HG03432 (cell line): ENCODE measurements around the gene NOL4L.

Experiments used
- ATAC-seq: cut with Tn5 transposase; IDR thresholded peaks from one replicate; pipeline ENCODE4 v1.9.1; 2021; ENCODE audit warnings: mild to moderate bottlenecking, moderate library complexity; ENCODE audit not compliant: unreplicated experiment

The NOL4L gene

DNA sequence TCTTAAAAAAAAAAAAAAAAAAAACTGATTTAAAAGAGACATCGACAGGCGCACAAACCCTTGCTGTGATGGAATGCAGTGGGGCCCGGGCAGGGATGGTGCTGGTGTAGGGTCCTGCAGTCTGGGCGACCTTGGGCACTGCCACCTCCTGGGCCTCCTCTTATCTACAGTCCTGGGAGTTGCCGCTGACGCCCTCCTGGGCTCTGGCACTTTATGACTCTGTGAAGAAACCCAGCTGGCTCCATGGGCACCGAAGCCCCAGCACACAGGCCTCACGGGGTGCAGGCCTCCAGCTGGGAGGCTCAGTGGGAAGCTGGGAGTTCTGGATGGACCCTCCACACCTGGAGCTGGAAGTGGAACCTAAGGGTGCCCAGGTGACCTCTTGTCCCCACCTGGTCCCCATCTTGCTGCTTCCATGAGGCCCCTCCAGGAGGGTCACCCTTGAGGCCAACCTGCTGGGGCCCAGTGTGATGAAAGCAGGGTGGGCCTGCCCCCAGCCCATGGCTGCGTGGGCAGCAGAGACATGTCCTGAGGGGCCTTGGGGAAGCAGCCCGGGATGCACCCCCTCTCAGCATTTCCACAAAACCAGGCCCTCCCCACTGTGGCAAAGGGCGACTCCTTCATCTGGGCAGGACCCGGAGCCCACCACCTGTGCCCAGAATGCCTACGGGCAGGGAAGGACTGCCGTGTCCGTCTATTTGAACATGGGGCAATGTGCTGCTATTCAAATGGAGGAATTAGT is 122.1 kb downstream of the NOL4L start:
- no peak for ATAC-seq

DNA sequence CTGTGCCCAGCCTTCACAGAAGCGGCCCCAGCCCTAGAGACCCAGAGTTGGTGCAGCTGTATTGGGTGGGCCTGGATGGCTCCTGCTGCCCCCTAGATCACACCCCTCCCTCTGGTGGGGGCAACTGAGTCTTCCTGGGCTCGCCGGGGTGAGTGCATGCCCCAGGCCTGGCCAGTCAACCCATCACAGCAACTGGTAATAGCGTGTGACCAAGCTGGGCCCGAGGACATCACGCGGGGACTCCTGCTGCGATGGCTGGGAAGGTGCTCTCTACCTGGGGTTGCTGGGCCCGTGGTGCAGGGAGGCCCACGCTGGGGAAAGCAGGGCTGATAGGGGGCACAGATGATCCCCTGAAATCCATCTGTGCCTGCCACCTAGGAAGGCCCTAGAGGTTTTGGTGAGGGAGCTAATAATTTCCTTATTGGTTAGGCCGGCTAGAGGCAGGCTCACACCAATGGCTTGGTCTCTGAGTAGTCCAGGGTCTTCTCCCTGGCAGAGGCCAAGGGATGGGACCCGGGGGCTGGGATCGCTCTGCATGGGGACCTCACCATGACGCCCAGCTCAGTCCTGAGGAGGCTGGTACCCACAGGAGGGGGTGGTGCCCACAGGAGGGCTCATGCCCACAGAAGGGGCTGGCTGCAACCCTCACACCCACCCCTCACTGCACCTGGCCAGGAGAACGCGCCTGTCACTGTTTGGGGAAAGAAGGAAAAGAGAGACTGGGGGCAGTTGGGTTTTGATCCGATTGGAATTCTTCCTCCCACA is 123.1 kb downstream of the NOL4L start:
- ATAC-seq = no peak

DNA sequence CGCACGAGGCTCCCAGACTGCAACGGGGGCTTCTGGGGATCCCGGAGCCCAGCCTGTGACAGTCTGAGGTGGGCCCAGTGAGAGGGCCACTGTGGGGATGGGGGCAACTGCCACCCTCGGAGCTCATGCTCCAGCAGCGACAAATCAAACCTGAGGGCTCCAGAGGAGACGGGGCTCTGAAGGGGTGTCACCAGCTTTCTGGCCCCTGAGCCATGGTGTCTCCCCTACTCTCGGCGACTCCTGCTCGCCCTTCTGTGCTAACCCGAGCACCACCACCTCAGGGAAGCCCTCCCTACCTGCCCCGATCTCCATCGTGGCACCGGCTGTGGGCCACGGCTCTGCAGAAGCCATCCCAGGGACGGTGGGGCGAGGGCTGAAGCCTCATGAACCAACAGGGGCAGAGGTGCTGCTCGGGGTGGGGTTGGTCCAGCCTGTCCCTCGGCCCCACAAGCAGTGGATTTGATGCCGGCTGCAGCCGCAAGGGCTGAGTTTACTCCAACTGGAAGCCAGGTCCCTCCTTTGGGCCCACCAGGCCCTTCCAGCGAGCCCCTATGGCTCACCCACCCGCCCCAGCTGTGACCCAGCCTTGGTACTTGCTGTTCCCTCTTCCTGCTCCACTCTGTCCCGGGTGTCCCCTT is 124.3 kb downstream of the NOL4L start:
- no peak for ATAC-seq

DNA sequence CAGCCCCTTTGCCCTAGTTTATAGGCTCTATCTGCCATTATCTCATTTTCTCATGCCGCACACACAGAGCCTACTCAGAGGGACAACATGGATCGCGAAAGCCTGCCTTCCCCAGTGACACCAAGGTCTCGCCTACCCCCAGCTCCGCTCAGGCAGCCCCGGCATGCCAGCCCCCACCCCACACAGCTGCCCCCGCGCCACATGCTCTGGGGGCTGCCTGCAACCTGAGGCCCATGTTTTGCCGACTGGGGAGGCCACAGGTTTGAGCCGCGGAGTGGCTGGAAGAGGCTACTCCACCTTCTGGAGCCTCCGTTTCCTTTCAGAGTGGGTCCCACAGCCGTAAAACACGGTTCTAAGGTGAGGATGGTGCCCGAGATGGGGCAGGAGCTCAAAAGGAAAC is 124.9 kb downstream of the NOL4L start:
- no peak for ATAC-seq

DNA sequence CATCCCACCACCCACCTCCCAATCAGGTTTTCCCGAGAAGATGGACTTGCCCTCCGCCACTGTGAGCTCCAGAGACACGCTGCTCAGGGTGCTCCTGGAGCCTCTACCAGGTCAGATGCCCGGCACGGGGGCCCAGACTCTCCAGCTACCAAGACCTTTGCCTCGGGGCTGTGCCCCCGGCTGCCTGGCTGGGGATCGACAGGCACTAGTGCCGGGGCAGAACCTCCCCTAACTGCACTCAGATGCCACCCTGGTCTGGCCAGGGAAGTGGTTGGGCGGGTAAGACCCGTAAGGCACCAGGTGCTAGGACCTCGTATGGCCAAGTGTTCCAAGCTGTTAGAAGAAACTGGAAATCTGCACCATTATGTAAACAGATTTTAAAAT is 126.3 kb downstream of the NOL4L start:
- ATAC-seq = no peak

- no peak for ATAC-seq
Measured at GRCh38 chr20:32458061-32458836, 126.9 kb downstream of the NOL4L start.

- ATAC-seq = no peak
Measured at GRCh38 chr20:32457479-32457986, 127.6 kb downstream of the NOL4L start.

- no peak for ATAC-seq
Measured at GRCh38 chr20:32456869-32457478, 128.2 kb downstream of the NOL4L start.

- ATAC-seq = no peak
Measured at GRCh38 chr20:32455901-32456701, 129.0 kb downstream of the NOL4L start.

DNA sequence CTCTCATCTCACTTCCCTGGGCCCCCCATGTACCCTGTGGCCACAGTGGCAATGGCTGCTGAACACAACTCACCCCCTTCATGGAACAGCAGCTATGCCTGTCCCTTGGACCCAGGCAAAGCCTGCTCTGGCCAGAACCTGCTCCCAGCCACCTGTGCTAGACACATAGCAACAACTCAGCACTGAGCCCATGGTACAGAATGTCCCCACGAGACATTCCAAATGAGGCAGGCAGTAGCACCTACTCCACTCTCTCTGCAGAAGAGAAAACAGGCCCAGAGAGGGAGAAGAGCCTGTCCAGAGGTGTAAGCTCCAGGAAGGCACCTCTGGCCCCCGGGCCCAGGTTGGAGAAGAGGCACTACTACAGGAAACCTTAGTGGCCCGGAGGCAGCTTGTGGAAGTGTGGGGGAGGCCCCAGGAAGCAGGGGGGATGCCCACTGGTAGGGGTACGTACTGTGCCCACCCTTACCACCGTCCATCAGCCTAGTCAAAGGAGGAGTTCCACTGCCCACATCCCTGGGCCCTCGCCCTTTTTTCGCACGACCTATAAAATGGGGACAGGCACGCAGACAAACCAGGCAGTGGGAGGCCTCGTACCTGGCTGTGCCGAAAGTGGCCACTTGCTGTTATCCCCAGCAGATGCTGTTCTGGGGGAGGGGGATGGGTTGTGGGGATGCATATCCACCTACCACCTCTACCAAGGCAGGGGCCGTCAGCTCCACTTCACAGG is 129.8 kb downstream of the NOL4L start:
- ATAC-seq = no peak

DNA sequence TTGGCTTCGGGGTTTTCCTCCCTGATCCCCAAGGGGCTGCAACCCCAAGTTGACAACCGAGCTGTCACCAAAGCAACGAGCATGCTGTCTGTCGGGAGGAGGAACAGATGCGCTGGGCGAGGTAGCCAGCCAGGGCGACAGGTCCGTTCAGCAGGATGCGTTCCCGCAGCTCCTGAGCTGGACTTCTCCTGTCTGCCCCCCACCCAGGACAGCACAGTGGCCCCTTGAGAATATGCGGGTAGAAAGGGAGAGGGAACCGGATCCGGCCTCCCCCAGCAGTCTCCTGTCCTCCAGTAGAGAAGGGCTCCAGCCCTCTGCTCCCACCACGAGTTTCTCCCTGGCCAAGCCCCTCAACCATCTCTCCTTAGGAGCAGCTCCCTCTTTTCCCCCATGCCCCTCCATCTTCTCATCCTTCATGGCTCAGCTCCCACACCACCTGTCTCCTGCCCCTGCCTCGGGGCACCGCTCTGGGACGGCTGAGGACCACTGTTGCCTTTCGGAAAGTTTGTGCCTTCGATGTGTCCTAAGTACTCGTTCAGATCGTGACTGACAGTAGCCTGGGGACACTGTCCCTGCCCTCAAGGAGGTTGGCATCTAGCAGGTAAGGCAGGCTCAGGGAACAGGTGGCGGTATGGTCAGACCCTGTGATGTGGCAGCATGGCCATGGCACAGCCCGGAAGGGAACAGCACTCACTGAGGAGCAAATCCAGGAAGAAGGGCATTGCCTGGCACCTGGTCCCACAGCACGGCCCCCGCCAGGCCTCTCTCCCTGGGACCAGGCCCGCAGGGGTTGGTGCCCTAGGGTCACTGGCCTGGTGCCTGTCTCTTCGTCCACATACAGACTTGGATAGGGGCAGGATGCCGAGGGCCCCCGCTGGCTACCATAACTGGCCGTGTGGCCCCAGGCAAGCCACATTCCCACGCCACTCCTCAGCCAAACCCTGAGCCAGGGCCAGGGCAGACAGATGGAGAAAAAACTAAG is 130.7 kb downstream of the NOL4L start:
- ATAC-seq = no peak

DNA sequence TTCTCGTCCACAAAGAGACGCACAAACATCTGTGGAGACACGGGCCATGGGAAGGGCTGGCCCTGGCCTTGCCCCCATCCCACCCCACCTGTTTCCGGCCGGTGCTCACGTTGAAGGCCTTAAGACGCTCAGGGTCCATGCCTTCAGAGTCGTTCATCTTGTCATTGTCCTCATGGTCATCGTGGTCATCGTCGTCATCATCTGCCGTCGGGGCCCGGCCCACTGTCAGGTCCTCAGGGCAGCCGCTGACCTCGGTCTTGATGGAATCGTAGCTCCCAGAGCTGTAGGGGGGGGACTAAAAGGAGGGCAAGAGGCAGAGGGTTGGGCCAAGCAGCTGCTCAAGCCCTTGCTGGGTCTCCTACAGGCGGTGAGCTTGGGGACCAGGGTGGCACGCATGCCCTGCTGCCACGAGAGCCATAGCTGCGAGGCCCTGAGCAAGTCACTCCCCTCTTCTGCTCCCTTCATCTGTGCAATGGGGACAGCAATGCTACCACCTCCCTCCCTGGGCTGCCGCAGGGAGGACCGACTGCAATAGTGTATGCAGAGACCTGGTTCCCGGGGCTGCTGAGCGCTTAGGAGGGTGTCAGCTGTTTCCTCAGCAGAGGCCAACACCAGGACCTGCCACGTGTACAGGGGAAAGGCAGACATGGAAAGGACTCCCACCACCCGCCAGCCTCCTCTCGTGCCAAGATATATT is 131.5 kb downstream of the NOL4L start:
- no peak for ATAC-seq

DNA sequence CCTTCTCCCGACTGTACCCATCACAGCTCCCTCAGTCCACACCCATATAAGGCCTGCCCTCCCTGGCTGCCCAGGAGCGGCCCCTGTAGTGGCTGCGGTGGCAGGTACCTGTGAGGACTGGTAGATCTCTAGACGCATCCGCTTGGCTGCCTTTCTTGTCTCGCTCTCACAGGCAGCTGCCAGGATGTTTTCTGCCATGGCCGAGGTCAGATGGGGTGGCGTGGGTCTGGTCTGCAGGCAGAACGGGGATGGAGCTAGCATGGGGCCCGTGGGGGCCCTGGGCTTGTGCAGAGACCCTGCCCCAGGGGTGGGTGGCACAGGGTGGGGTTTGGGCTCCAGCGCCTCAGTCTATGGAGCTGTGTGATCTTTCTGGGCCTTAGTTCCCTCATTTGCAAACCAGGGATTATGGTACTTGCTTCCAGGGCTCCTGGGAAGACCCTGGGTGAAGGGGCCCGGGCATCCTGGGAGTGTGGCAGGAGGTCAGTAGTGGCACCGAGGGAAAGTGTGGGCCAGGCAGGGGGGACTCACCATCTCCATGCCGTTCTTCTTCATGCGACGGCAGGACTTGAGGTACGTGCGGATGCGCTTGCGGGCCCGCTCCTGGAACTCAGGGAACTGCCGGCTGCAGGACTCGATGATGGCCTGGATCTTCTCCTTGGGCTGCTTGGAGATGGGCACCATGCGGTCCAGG is 132.2 kb downstream of the NOL4L start:
- no peak for ATAC-seq

DNA sequence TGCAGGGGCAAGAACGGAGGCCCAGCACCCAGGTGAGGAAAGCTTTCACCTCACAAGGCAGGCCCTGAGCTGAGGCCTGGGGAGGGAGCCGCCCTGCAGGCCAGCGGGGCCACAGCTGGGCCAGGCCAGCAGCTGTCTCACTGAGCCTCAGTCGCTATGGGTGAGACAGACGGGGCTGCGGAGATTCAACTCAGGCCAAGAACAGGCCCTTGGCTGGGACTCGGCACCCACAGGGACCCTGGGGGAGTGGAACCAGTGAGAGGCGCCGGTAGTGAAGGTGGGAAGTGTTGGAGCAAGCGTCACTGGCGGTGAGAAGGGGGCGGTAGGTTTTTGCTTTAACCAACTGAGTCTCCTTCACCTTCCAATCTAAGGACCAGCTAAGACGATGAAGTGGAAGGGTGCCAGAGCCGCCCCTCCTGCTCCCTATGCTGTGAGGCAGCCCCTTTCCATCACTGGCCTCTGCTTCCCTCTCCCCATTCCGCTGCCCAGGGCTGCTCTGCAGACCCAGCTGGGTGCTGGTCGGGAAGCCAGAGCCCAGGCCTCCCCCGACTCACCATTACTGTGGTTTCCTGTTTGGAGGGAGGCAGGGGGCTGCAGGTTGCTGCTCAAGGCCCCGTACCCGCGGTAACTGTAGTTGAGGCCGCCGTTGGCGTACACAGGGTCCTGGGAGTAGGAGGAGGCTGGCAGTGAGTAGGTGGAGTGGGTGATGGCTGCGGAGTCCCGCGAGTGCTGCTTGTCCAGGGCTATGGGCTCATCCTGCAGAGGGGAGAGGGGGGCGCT is 133.3 kb downstream of the NOL4L start:
- ATAC-seq = no peak

DNA sequence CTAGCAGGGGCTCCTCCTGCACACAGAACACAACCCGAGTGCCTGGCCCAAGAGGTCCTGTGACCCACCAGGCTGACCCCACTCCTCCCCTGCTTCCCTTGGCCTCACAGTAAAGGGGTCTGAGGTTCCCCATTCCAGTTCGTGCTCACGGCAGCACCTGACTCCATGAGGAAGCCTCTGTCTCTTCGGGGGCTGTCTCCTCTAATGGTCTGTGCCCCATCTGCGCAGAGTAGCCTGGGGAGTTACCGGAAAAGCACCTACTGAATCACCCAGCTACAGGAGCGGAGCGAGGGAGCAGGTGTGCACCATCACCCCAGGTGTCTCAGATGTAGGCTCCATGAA is 133.8 kb downstream of the NOL4L start:
- no peak for ATAC-seq

GRCh38 chr20:32450484-32451061 is 134.6 kb downstream of the NOL4L start:
- no peak for ATAC-seq
